ENCODE results near the gene SOAT1. TPM values are rescaled to one million over a fixed set of nuclear protein-coding genes. Genes with fewer than 3 reads are reported as not detected.

SOAT1 gene
- total RNA-seq, 2 donors from 2014 or later, result 34.2 to 41.9 TPM

DNA sequence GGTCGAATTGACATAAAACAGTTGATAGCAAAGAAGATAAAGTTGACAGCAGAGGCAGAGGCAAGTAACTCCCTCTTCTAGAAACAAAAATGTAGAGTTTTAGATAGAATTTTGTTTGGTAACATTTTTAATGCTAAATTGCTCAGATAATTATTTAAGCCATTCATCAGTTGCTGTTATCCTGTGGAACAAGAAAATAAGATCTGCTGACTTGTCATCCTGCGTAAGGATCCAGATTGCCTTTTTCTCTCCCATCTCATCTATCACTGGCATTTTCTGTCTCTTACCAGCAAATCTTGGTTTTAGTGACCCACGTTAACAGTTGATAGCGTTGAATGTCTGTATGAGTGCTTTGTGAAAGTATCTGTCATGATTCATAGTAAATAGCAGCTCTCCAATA is 29.8 kb downstream of the SOAT1 start:
- no peak for DNase-seq
- TF ChIP-seq, protein P1, sequence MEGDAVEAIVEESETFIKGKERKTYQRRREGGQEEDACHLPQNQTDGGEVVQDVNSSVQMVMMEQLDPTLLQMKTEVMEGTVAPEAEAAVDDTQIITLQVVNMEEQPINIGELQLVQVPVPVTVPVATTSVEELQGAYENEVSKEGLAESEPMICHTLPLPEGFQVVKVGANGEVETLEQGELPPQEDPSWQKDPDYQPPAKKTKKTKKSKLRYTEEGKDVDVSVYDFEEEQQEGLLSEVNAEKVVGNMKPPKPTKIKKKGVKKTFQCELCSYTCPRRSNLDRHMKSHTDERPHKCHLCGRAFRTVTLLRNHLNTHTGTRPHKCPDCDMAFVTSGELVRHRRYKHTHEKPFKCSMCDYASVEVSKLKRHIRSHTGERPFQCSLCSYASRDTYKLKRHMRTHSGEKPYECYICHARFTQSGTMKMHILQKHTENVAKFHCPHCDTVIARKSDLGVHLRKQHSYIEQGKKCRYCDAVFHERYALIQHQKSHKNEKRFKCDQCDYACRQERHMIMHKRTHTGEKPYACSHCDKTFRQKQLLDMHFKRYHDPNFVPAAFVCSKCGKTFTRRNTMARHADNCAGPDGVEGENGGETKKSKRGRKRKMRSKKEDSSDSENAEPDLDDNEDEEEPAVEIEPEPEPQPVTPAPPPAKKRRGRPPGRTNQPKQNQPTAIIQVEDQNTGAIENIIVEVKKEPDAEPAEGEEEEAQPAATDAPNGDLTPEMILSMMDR (conservative IDR thresholded peaks at IDR 0.05), result no peak
- peaks cover 6% of the 10 kb centered on the region for H3K9me3 Mint-ChIP-seq
- peaks cover 44% of the 10 kb centered on the region for H3K36me3 Mint-ChIP-seq (ENCODE audit: low read depth)
- Histone ChIP-seq H3K27ac (ENCODE audit: low read depth, low read length) (no peak overlapping the region), H3K4me1 (ENCODE audit: control insufficient read depth, insufficient read depth, low read length) (no peaks in the 10 kb centered on the region), H3K36me3 (ENCODE audit: control insufficient read depth, insufficient read depth, low read length) (peaks cover 54% of the 10 kb centered on the region), H3K9me3 (ENCODE audit: control insufficient read depth, low read length) (peaks cover 9% of the 10 kb centered on the region), H3K4me3 (ENCODE audit: low read length) (no peak overlapping the region), H3K27me3 (ENCODE audit: control insufficient read depth, insufficient read depth, low read length, poor library complexity, severe bottlenecking) (no peaks in the 10 kb centered on the region), H3K9ac (ENCODE audit: extremely low read depth, low read length, poor library complexity, severe bottlenecking) (no peak overlapping the region)
- no peak overlapping the region for H3K27ac Mint-ChIP-seq
- 90% methylated on average over 2 to 4 of the region's 4 CpGs for WGBS, 2 experiments (ENCODE audit: insufficient coverage in 1 of 2, insufficient read length in 1 of 2)
- no peaks in the 10 kb centered on the region for H3K27me3 Mint-ChIP-seq (ENCODE audit: insufficient read depth)
- H3K4me1 Mint-ChIP-seq, result peaks cover 5% of the 10 kb centered on the region
- no peak overlapping the region for H3K4me3 Mint-ChIP-seq

DNA sequence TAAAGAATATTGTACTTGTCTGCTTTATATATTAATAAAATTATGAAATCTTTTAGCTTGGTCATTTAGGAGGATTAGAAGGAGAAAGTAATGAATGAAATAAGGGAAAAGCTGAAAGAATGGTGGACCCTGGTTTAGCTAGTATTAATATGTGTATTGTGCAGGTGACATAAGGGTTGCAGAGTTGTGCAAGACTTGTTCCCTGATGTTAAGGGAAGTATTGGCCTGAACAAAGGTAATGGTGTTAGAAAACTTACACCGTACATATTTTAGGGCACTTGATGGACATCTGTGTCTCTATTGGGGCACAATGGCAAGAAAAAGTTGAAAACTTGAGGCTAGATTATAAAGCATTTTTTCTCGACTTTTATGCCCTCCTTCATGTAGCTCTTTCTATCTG is 32.2 kb downstream of the SOAT1 start:
- peaks cover 22% of the 10 kb centered on the region for H3K9me3 ChIP-seq (ENCODE audit: control insufficient read depth, low read length)
- 93 to 96% methylated on average over 2 of the region's 2 CpGs for WGBS, 2 experiments (ENCODE audit: insufficient coverage in 1 of 2, insufficient read length in 1 of 2)
- H3K27ac Mint-ChIP-seq, result no peak overlapping the region

DNA sequence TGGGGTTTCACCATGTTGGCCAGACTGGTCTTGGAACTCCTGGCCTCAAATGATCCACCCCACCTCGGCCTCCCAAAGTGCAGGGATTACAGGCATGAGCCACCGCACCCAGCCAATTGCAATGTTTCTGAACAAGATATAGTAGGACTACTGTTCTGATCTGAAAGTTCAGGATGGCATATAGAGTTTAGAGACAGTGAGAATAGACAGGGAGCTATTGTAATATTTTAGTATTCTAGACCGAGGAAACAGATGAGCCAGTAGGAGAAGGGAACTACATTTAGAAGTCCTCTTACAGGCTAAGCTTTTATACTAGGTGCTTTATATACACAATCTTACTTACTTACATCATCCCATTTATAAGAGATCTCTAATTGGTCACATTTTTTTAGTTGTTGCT is 33.1 kb downstream of the SOAT1 start:
- DNase-seq, result no peak
- H3K36me3 Mint-ChIP-seq (ENCODE audit: low read depth), result peaks cover 47% of the 10 kb centered on the region
- H3K4me3 Mint-ChIP-seq, result no peak overlapping the region
- H3K27ac Mint-ChIP-seq, result no peak overlapping the region
- peaks cover 55% of the 10 kb centered on the region for H3K36me3 ChIP-seq (ENCODE audit: control insufficient read depth, insufficient read depth, low read length)
- no peak overlapping the region for H3K9ac ChIP-seq (ENCODE audit: extremely low read depth, low read length, poor library complexity, severe bottlenecking)
- H3K27me3 Mint-ChIP-seq (ENCODE audit: insufficient read depth), result peaks cover 2% of the 10 kb centered on the region
- TF ChIP-seq, protein P1 (conservative IDR thresholded peaks at IDR 0.05), result no peak
- no peak overlapping the region for H3K27ac ChIP-seq (ENCODE audit: low read depth, low read length)
- peaks cover 13% of the 10 kb centered on the region for H3K4me1 Mint-ChIP-seq
- peaks cover 16% of the 10 kb centered on the region for H3K9me3 Mint-ChIP-seq
- no peak overlapping the region for H3K4me3 ChIP-seq (ENCODE audit: low read length)
- peaks cover 15% of the 10 kb centered on the region for H3K9me3 ChIP-seq (ENCODE audit: control insufficient read depth, low read length)
- H3K4me1 ChIP-seq (ENCODE audit: control insufficient read depth, insufficient read depth, low read length), result no peaks in the 10 kb centered on the region
- no peaks in the 10 kb centered on the region for H3K27me3 ChIP-seq (ENCODE audit: control insufficient read depth, insufficient read depth, low read length, poor library complexity, severe bottlenecking)
- WGBS, 2 experiments (ENCODE audit: insufficient coverage in 1 of 2, insufficient read length in 1 of 2), result 95 to 96% methylated on average over 2 to 3 of the region's 3 CpGs

More for the DNA sequence above, 32.2 kb downstream of the SOAT1 start:
- Mint-ChIP-seq H3K4me3 (no peak overlapping the region), H3K27me3 (ENCODE audit: insufficient read depth) (peaks cover 2% of the 10 kb centered on the region), H3K9me3 (peaks cover 21% of the 10 kb centered on the region), H3K36me3 (ENCODE audit: low read depth) (peaks cover 54% of the 10 kb centered on the region), H3K4me1 (peaks cover 4% of the 10 kb centered on the region)
- no peaks in the 10 kb centered on the region for H3K27me3 ChIP-seq (ENCODE audit: control insufficient read depth, insufficient read depth, low read length, poor library complexity, severe bottlenecking)
- H3K4me3 ChIP-seq (ENCODE audit: low read length), result no peak overlapping the region
- H3K4me1 ChIP-seq (ENCODE audit: control insufficient read depth, insufficient read depth, low read length), result no peaks in the 10 kb centered on the region
- no peak overlapping the region for H3K27ac ChIP-seq (ENCODE audit: low read depth, low read length)
- H3K9ac ChIP-seq (ENCODE audit: extremely low read depth, low read length, poor library complexity, severe bottlenecking), result no peak overlapping the region
- TF ChIP-seq, protein P1 (conservative IDR thresholded peaks at IDR 0.05), result no peak
- H3K36me3 ChIP-seq (ENCODE audit: control insufficient read depth, insufficient read depth, low read length), result peaks cover 64% of the 10 kb centered on the region
- DNase-seq, result no peak
